ENCODE measurements around the gene RAD51B. TPM values are rescaled to one million over a fixed set of nuclear protein-coding genes. Genes with fewer than 3 reads are reported as not detected.

Gene RAD51B
- total RNA-seq, 1 experiment from 2014 or later = 16.7 TPM

DNA sequence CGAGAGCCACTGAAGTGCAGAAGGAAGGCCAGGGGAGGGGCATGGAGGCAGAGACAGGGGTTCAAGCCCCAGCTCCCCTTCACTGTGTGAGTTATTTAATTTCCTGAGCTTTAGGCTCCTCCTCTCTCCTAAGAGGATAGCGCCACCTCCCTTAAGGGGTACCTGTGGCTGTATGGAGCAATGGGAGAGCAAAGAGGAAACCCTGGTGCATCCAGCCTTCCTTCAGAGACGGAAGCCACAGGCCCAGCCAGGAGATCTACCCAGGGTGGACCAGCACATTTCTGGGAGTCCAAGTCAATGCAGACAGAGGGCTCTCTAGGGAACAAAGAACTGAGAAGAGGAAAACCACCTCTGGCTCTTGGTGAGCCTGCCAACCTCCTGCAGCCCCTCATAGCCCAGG, 883.0 kb downstream of the RAD51B start:
- no peaks in the 10 kb centered on the region for H3K79me2 ChIP-seq (ENCODE audit: insufficient read depth, low read length)
- no peak overlapping the region for H2BK120ac ChIP-seq (ENCODE audit: low read depth, low read length, poor library complexity, severe bottlenecking)
- Mint-ChIP-seq H3K27ac (0 out of 7 replicates have a peak overlapping the region, but pooled peaks of 1 of the 3 experiments have one; percentile 23), H3K4me3 (no peak overlapping the region), H3K9me3 (peaks cover 6 to 14% of the 10 kb centered on the region in 2 experiments; a peak in 4 of 5 replicates), H3K27me3 (ENCODE audit: low read depth) (peaks cover 7% of the 10 kb centered on the region), H3K36me3 (ENCODE audit: insufficient read depth in 1 of 3, low read depth in 3 of 3) (peaks cover 0 to 10% (median 6%) of the 10 kb centered on the region in 3 experiments; a peak in 4 of 7 replicates), H3K4me1 (peaks cover 0 to 9% of the 10 kb centered on the region in 2 experiments; a peak in 2 of 4 replicates)
- H4K20me1 ChIP-seq (ENCODE audit: control insufficient read depth, insufficient read depth, insufficient read length) = no peaks in the 10 kb centered on the region
- 0 out of 2 replicates have a peak overlapping the region, but pooled peaks have one; percentile 20 for H3K14ac ChIP-seq (ENCODE audit: insufficient read depth, low read length)
- no peak overlapping the region for H4K91ac ChIP-seq (ENCODE audit: insufficient read length, low read depth, low read length)
- no peaks in the 10 kb centered on the region for H3K27me3 ChIP-seq (ENCODE audit: insufficient read depth, low read length)
- H3K4ac ChIP-seq (ENCODE audit: low read depth, low read length) = no peak overlapping the region
- no peak for DNase-seq
- H3T11ph ChIP-seq (ENCODE audit: low read length) = no peak overlapping the region
- H3K27ac ChIP-seq (ENCODE audit: insufficient read length, low read depth, low read length) = no peak overlapping the region
- WGBS (ENCODE audit: extremely low coverage, insufficient read length, low lambda C conversion rate) = no CpG with 5 or more reads among the region's 3 CpGs
- no peaks in the 10 kb centered on the region for H3K23me2 ChIP-seq (ENCODE audit: insufficient read length, low read depth, low read length, poor library complexity, severe bottlenecking)
- no peak overlapping the region for H3K56ac ChIP-seq (ENCODE audit: insufficient read length, low read depth, low read length)
- no peak overlapping the region for H3K4me2 ChIP-seq (ENCODE audit: insufficient read depth, insufficient read length, low read length)
- no peak overlapping the region for H2BK5ac ChIP-seq (ENCODE audit: insufficient read length, low read length)
- no peaks in the 10 kb centered on the region for H3K79me1 ChIP-seq (ENCODE audit: insufficient read depth, low read depth, low read length, poor library complexity, severe bottlenecking)
- TF ChIP-seq, protein P1, sequence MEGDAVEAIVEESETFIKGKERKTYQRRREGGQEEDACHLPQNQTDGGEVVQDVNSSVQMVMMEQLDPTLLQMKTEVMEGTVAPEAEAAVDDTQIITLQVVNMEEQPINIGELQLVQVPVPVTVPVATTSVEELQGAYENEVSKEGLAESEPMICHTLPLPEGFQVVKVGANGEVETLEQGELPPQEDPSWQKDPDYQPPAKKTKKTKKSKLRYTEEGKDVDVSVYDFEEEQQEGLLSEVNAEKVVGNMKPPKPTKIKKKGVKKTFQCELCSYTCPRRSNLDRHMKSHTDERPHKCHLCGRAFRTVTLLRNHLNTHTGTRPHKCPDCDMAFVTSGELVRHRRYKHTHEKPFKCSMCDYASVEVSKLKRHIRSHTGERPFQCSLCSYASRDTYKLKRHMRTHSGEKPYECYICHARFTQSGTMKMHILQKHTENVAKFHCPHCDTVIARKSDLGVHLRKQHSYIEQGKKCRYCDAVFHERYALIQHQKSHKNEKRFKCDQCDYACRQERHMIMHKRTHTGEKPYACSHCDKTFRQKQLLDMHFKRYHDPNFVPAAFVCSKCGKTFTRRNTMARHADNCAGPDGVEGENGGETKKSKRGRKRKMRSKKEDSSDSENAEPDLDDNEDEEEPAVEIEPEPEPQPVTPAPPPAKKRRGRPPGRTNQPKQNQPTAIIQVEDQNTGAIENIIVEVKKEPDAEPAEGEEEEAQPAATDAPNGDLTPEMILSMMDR (conservative IDR thresholded peaks at IDR 0.05) = no peak
- no peak overlapping the region for H2AFZ ChIP-seq (ENCODE audit: low read length)
- no peak overlapping the region for H4K5ac ChIP-seq (ENCODE audit: insufficient read length, low read depth, low read length)
- H2BK12ac ChIP-seq (ENCODE audit: insufficient read length, low read depth, low read length) = no peak overlapping the region
- no peak overlapping the region for H2BK20ac ChIP-seq (ENCODE audit: low read depth, low read length, poor library complexity, severe bottlenecking)
- no peak overlapping the region for H2BK15ac ChIP-seq (ENCODE audit: low read depth, low read length)
- no peak overlapping the region for H3K23ac ChIP-seq (ENCODE audit: insufficient read length, low read depth, low read length)
- H3K9ac ChIP-seq (ENCODE audit: extremely low read depth, insufficient read length, low read length) = no peak overlapping the region
- H3K4me1 ChIP-seq (ENCODE audit: insufficient read depth, low read length) = no peaks in the 10 kb centered on the region
- H3K18ac ChIP-seq (ENCODE audit: insufficient read length, low read depth, low read length) = no peak overlapping the region
- no peak overlapping the region for H4K8ac ChIP-seq (replicated peaks; ENCODE audit: insufficient read length, low read depth, low read length)
- peaks cover 4% of the 10 kb centered on the region for H3K9me3 ChIP-seq (ENCODE audit: control insufficient read depth, low read depth, low read length)
- H2AK5ac ChIP-seq (ENCODE audit: insufficient read length, low read length) = no peak overlapping the region
